Loucy (cell line): ENCODE measurements around the gene ATP13A5.

Experiments used
- CTCF ChIP-seq: fragments of 200-600 bp; sonication (generic); conservative IDR thresholded peaks from 2 replicates; pipeline ENCODE4 v1.5.1; 2014; ENCODE audit warnings: mild to moderate bottlenecking, antibody characterized with exemption, low read length
- EZH2phosphoT487 ChIP-seq: fragments of 200-600 bp; IDR thresholded peaks from 2 replicates; pipeline ENCODE4 v1.6.1; 2018; ENCODE audit warnings: antibody characterized with exemption, mild to moderate bottlenecking, moderate library complexity, borderline replicate concordance

- TF ChIP-seq CTCF = no peak
- no peak for TF ChIP-seq EZH2phosphoT487
Observed at GRCh38 chr3:193248848-193249468, 129.6 kb downstream of the ATP13A5 start.
